SK-N-SH (cell line): ENCODE data around the gene RASGRP2. TPM values are rescaled to one million over a fixed set of nuclear protein-coding genes. Genes with fewer than 3 reads are reported as not detected.

ENCODE experiments used
- CTCF ChIA-PET: fragments of 300-600, 350-600 bp; formaldehyde crosslinking; extraction: SDS; loops from one replicate; lab custom pipeline; 2021; lab: Yijun Ruan, JAX
- POLR2A ChIA-PET: fragments of 350-600 bp; sonication (Branson Sonifier 250); formaldehyde crosslinking; extraction: SDS; loops from one replicate; lab custom pipeline; 2020; ENCODE audit warnings: antibody characterized with exemption, inconsistent platforms; lab: Yijun Ruan, JAX
- DNase-seq: peaks from one replicate; pipeline ENCODE4 v3.0.0; 2012
- H2AFZ ChIP-seq: fragments of 200-600 bp; sonication (generic); 2 replicates; pipeline ENCODE4 v1.8.1; 2016; ENCODE audit warnings: antibody characterized with exemption, mild to moderate bottlenecking, low read depth
- H3F3A ChIP-seq: fragments of 200-600 bp; sonication (generic); replicated peaks from 2 replicates; pipeline ENCODE3; 2016; ENCODE audit warnings: antibody characterized with exemption, mild to moderate bottlenecking; ENCODE audit not compliant: insufficient read depth
- H3K27ac ChIP-seq, 2 experiments: fragments of 200-500 bp in 1 of 2; fragments of 200-600 bp in 1 of 2; sonication (Bioruptor generic) in 1 of 2; sonication (generic), shearing (Covaris generic) in 1 of 2; 2 replicates each; pipeline versions ENCODE4 v1.5.1 to v1.6.1; 2014 to 2016; ENCODE audit warnings: low read depth in 2 of 2, inconsistent platforms in 1 of 2, low read length in 1 of 2, mild to moderate bottlenecking in 1 of 2, mixed read lengths in 1 of 2
- H3K27me3 ChIP-seq: fragments of 200-600 bp; sonication (generic), shearing (Covaris generic); 2 replicates; pipeline ENCODE4 v1.6.1; 2016; ENCODE audit warnings: mixed run types; ENCODE audit not compliant: insufficient read depth
- H3K36me3 ChIP-seq, 2 experiments: fragments of 200-500 bp in 1 of 2; fragments of 200-600 bp in 1 of 2; sonication (Bioruptor generic) in 1 of 2; sonication (generic) in 1 of 2; replicated peaks in 1 of 2; 2 replicates each; pipeline versions ENCODE3 to v1.5.1; 2014 to 2016; ENCODE audit warnings: low read length in 1 of 2, mild to moderate bottlenecking in 1 of 2; ENCODE audit not compliant: insufficient read depth in 2 of 2, control insufficient read depth in 1 of 2
- H3K4me1 ChIP-seq, 2 experiments: fragments of 200-500 bp in 1 of 2; fragments of 200-600 bp in 1 of 2; sonication (Bioruptor generic) in 1 of 2; sonication (generic), shearing (Covaris generic) in 1 of 2; 2 replicates each; pipeline versions ENCODE4 v1.5.1 to v1.6.1; 2014 to 2016; ENCODE audit warnings: low read depth in 1 of 2, low read length in 1 of 2, mixed run types in 1 of 2; ENCODE audit not compliant: insufficient read depth in 2 of 2, control insufficient read depth in 1 of 2
- H3K4me2 ChIP-seq: fragments of 200-600 bp; sonication (generic), shearing (Covaris generic); 2 replicates; pipeline ENCODE4 v1.6.1; 2017; ENCODE audit warnings: mixed run types
- H3K4me3 ChIP-seq, 2 experiments: fragments of 200-500 bp in 1 of 2; fragments of 200-600 bp in 1 of 2; sonication (Bioruptor generic) in 1 of 2; sonication (generic), shearing (Covaris generic) in 1 of 2; 2 replicates each; pipeline versions ENCODE4 v1.5.1 to v1.8.1; 2014 to 2016; ENCODE audit warnings: low read depth in 2 of 2, inconsistent platforms in 1 of 2, low read length in 1 of 2, mild to moderate bottlenecking in 1 of 2, mixed read lengths in 1 of 2, moderate library complexity in 1 of 2
- H3K79me2 ChIP-seq: fragments of 200-600 bp; sonication (generic); 2 replicates; pipeline ENCODE4 v1.8.1; 2017; ENCODE audit warnings: mild to moderate bottlenecking; ENCODE audit not compliant: insufficient read depth
- H3K9ac ChIP-seq: fragments of 200-600 bp; sonication (generic); 2 replicates; pipeline ENCODE4 v1.6.1; 2017; ENCODE audit warnings: mixed run types
- H3K9me2 ChIP-seq: fragments of 200-600 bp; sonication (generic); 2 replicates; pipeline ENCODE4 v1.6.1; 2017; ENCODE audit warnings: mixed run types
- H3K9me3 ChIP-seq: fragments of 200-600 bp; sonication (generic); 2 replicates; pipeline ENCODE4 v1.6.1; 2017; ENCODE audit warnings: mixed run types, mild to moderate bottlenecking, moderate library complexity
- H4K20me1 ChIP-seq: fragments of 200-600 bp; sonication (generic); 2 replicates; pipeline ENCODE4 v1.6.1; 2017; ENCODE audit warnings: mild to moderate bottlenecking, mixed run types; ENCODE audit not compliant: insufficient read depth
- EP300 ChIP-seq, 2 experiments: IDR thresholded peaks; 2 replicates each; pipeline versions ENCODE4 v1.4.0 to v1.6.1; 2012; ENCODE audit warnings: borderline replicate concordance in 1 of 2, low read depth in 1 of 2, low read length in 1 of 2
- EZH2phosphoT487 ChIP-seq: fragments of 200-600 bp; sonication (generic); IDR thresholded peaks from 2 replicates; pipeline ENCODE4 v1.6.1; 2017; ENCODE audit warnings: low read depth, mixed run types, mild to moderate bottlenecking, antibody characterized with exemption, moderate library complexity, borderline replicate concordance
- FOSL2 ChIP-seq: IDR thresholded peaks from 2 replicates; pipeline ENCODE4 v1.4.0; 2012; ENCODE audit warnings: low read depth, mild to moderate bottlenecking, moderate library complexity, borderline replicate concordance
- FOXJ3 ChIP-seq: sonication (generic); formaldehyde crosslinking; IDR thresholded peaks from 2 replicates; pipeline ENCODE4 v1.5.1; 2020; ENCODE audit warnings: mild to moderate bottlenecking, missing genetic modification reagents
- GATA2 ChIP-seq: sonication (generic); formaldehyde crosslinking; IDR thresholded peaks from 2 replicates; pipeline ENCODE4 v1.5.0; 2020; ENCODE audit warnings: mild to moderate bottlenecking, missing genetic modification reagents
- JUND ChIP-seq: IDR thresholded peaks from 2 replicates; pipeline ENCODE4 v1.4.0; 2012
- MEF2A ChIP-seq: IDR thresholded peaks from 2 replicates; pipeline ENCODE4 v1.4.0; 2012; ENCODE audit warnings: low read depth, borderline replicate concordance
- NFIC ChIP-seq: IDR thresholded peaks from 2 replicates; pipeline ENCODE4 v1.4.0; 2012; ENCODE audit warnings: borderline replicate concordance
- POLR2AphosphoS5 ChIP-seq: IDR thresholded peaks from 2 replicates; pipeline ENCODE4 v1.6.1; 2012; ENCODE audit warnings: low read depth, low read length
- RAD21 ChIP-seq: IDR thresholded peaks from 2 replicates; pipeline ENCODE4 v1.6.1; 2012; ENCODE audit warnings: mild to moderate bottlenecking, low read length
- RCOR1 ChIP-seq: fragments of 150-350 bp; IDR thresholded peaks from 2 replicates; pipeline ENCODE4 v1.6.1; 2017; ENCODE audit warnings: antibody characterized with exemption, low read length
- RXRA ChIP-seq: IDR thresholded peaks from 2 replicates; pipeline ENCODE4 v1.4.0; 2012; ENCODE audit warnings: low read depth, mild to moderate bottlenecking, borderline replicate concordance
- SIN3A ChIP-seq: IDR thresholded peaks from 2 replicates; pipeline ENCODE4 v1.6.1; 2012; ENCODE audit warnings: low read depth, mild to moderate bottlenecking, low read length, moderate library complexity, borderline replicate concordance
- SMC3 ChIP-seq: IDR thresholded peaks from 2 replicates; pipeline ENCODE4 v1.6.1; 2012; ENCODE audit warnings: low read depth, low read length, improper control_type of control experiment
- TCF12 ChIP-seq: IDR thresholded peaks from 2 replicates; pipeline ENCODE4 v1.4.0; 2012
- YY1 ChIP-seq: IDR thresholded peaks from 2 replicates; pipeline ENCODE4 v1.4.0; 2012; ENCODE audit warnings: low read depth, mild to moderate bottlenecking
- WGBS: methylation state at CpG from one replicate; pipeline ENCODE4 v1.1.6; 2017; ENCODE audit warnings: low lambda C conversion rate; 5-methylcytosine and 5-hydroxymethylcytosine counted together
- polyA plus RNA-seq, 3 experiments: library from polyadenylated mRNA; depleted of rRNA; stranded (reverse); fragments of >200 nt; gene quantifications; 2 replicates each; pipeline ENCODE4 v1.2.3, GENCODE V29; 2012
- TF ChIP-seq, protein P1 (sequence below): fragments of 200-600 bp; sonication (generic); IDR thresholded peaks from 2 replicates; pipeline ENCODE4 v1.6.1; 2017; ENCODE audit warnings: antibody characterized with exemption, mild to moderate bottlenecking, moderate library complexity
- TF ChIP-seq, protein P2 (sequence below): IDR thresholded peaks from 2 replicates; pipeline ENCODE4 v1.4.0; 2012; ENCODE audit warnings: low read depth, borderline replicate concordance

Gene RASGRP2
- polyA plus RNA-seq, 1 of the 3 experiments (the other 2 are of a cell fraction) = 1.6 TPM

DNA sequence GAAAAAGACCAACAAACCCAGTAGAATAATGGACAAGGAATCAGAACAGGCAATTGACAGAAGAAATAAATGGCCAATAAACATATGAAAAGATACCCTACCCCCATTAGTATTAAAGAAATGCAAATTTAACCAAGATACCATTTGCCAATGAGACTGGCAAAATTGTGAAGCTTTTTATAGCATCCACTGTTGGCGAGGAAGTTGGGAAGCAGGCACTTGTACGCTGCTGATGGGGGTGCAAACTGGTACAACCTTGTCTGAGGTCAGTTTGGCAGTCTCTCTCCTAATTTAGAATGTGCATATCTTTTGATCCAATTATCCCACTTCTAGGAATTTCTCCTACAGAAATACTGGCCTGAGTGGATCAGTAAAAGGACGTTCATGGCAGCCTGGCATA is 12.3 kb downstream of the RASGRP2 start:
- Histone ChIP-seq H3K4me2 (no peak overlapping the region), H3F3A (no peaks in the 10 kb centered on the region), H3K4me3 (no peak overlapping the region), H3K4me1 (peaks cover 0 to 3% of the 10 kb centered on the region in 2 experiments; a peak in 1 of 4 replicates), H2AFZ (no peak overlapping the region), H4K20me1 (no peaks in the 10 kb centered on the region), H3K36me3 (no peaks in the 10 kb centered on the region), H3K9me2 (no peaks in the 10 kb centered on the region), H3K9me3 (no peaks in the 10 kb centered on the region), H3K27me3 (no peaks in the 10 kb centered on the region), H3K9ac (no peak overlapping the region), H3K27ac (no peak overlapping the region), H3K79me2 (no peaks in the 10 kb centered on the region)
- no peak for DNase-seq
- ChIA-PET CTCF (interaction anchor here (0.9 kb wide), 1 partner anchor 12 kb away, joined by 4 read pairs; no protein-coding TSS in a partner anchor), POLR2A (no interaction called here)
- no peak for TF ChIP-seq EP300 (IDR thresholded peaks at IDR 0.05; ENCODE audit: borderline replicate concordance in 1 of 2, low read depth in 1 of 2, low read length in 1 of 2)
- no peak for TF ChIP-seq RAD21
- TF ChIP-seq POLR2AphosphoS5 = no peak
- no peak for TF ChIP-seq GATA2 (CRISPR knock-in tag)
- TF ChIP-seq, protein P1, sequence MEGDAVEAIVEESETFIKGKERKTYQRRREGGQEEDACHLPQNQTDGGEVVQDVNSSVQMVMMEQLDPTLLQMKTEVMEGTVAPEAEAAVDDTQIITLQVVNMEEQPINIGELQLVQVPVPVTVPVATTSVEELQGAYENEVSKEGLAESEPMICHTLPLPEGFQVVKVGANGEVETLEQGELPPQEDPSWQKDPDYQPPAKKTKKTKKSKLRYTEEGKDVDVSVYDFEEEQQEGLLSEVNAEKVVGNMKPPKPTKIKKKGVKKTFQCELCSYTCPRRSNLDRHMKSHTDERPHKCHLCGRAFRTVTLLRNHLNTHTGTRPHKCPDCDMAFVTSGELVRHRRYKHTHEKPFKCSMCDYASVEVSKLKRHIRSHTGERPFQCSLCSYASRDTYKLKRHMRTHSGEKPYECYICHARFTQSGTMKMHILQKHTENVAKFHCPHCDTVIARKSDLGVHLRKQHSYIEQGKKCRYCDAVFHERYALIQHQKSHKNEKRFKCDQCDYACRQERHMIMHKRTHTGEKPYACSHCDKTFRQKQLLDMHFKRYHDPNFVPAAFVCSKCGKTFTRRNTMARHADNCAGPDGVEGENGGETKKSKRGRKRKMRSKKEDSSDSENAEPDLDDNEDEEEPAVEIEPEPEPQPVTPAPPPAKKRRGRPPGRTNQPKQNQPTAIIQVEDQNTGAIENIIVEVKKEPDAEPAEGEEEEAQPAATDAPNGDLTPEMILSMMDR = no peak
- TF ChIP-seq, protein P2, sequence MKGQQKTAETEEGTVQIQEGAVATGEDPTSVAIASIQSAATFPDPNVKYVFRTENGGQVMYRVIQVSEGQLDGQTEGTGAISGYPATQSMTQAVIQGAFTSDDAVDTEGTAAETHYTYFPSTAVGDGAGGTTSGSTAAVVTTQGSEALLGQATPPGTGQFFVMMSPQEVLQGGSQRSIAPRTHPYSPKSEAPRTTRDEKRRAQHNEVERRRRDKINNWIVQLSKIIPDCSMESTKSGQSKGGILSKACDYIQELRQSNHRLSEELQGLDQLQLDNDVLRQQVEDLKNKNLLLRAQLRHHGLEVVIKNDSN = no peak
- no peak for TF ChIP-seq YY1
- TF ChIP-seq FOXJ3 (CRISPR knock-in tag) = no peak
- TF ChIP-seq NFIC = no peak
- no peak for TF ChIP-seq SMC3
- no peak for TF ChIP-seq JUND
- TF ChIP-seq SIN3A = no peak
- TF ChIP-seq MEF2A = no peak
- TF ChIP-seq RXRA = no peak
- no peak for TF ChIP-seq FOSL2
- TF ChIP-seq EZH2phosphoT487 = no peak
- no peak for TF ChIP-seq TCF12
- TF ChIP-seq RCOR1 = no peak
- 80% methylated on average over 3 of the region's 3 CpGs for WGBS
